Measurements from ENCODE around the gene HOMER2. TPM values are rescaled to one million over a fixed set of nuclear protein-coding genes. Genes with fewer than 3 reads are reported as not detected.
A peak's percentile ranks its signal among the peaks of the same experiment; 100 is the strongest.

Gene HOMER2
- total and polyA plus RNA-seq, 2 donors: 5.7 to 7.8 TPM

DNA sequence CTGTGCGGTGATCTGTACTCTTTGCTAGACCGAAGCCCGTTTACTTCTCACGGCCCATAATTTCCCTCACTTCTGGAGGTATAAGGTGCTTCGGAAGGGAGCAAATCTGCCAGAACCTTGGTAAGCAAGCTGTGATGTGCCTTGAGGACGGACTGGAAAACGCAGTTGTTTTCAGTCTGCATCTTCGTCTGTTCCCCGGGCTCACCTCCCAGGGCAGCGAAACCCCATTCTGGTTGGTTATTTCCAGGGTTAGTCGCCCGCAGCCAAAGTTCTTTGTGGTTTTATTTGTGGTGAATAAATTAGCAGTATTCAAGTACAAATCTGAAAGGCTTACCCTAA is 33.9 kb upstream of the HOMER2 start:
- H3K9me3 ChIP-seq (ENCODE audit: control insufficient read depth in 2 of 2, insufficient read depth in 1 of 2, low read length in 1 of 2): no peaks in the 10 kb centered on the region
- DNase-seq (ENCODE audit: low read depth in 6 of 9, low spot score in 9 of 9): peak in 6 of 9 donors; percentile 16 to 60 (median 31)
- no peaks in the 10 kb centered on the region for H3K27me3 ChIP-seq (ENCODE audit: control insufficient read depth in 2 of 2, insufficient read depth in 1 of 2, low read length in 1 of 2)
- peak overlapping the region; percentile 61 to 88 for H3K27ac ChIP-seq (ENCODE audit: low read depth in 1 of 2, low read length in 1 of 2)
- peaks cover 2 to 6% of the 10 kb centered on the region in 2 donors for H3K36me3 ChIP-seq (ENCODE audit: control insufficient read depth in 2 of 2, insufficient read depth in 2 of 2, low read length in 1 of 2)
- H3K4me3 ChIP-seq (ENCODE audit: low read length in 2 of 2): peak overlapping the region; percentile 74 to 75
- under 1% methylated on average over 12 of the region's 12 CpGs for WGBS
- H3K4me1 ChIP-seq (ENCODE audit: control insufficient read depth in 2 of 2, insufficient read depth in 2 of 2, low read length in 2 of 2): peaks cover 11% of the 10 kb centered on the region in 2 donors

- Histone ChIP-seq H3K36me3 (ENCODE audit: control insufficient read depth in 2 of 2, insufficient read depth in 2 of 2, low read length in 1 of 2) (peaks cover 0 to 5% of the 10 kb centered on the region in 2 donors), H3K9me3 (ENCODE audit: control insufficient read depth in 2 of 2, insufficient read depth in 1 of 2, low read length in 1 of 2) (no peaks in the 10 kb centered on the region), H3K4me3 (ENCODE audit: low read length in 2 of 2) (peak within 1 kb of the TSS; percentile 74 to 75), H3K27ac (ENCODE audit: low read depth in 1 of 2, low read length in 1 of 2) (peak within 1 kb of the TSS; percentile 67 to 88), H3K27me3 (ENCODE audit: control insufficient read depth in 2 of 2, insufficient read depth in 1 of 2, low read length in 1 of 2) (no peaks in the 10 kb centered on the region), H3K4me1 (ENCODE audit: control insufficient read depth in 2 of 2, insufficient read depth in 2 of 2, low read length in 2 of 2) (peaks cover 11% of the 10 kb centered on the region in 2 donors)
- DNase-seq (ENCODE audit: low read depth in 6 of 9, low spot score in 9 of 9): peak; percentile 86 to 98 (median 93)
- 1% methylated on average over 45 of the region's 45 CpGs for WGBS
Observed at GRCh38 chr15:82985688-82986441, 33.3 kb upstream of the HOMER2 start, which contains the start of gene RAMAC. Gene RAMAC (plus strand): TSS chr15:82986210. CDS start chr15:82989019, 2,809 bp downstream.

GRCh38 chr15:82980981-82981380 is 28.5 kb upstream of the HOMER2 start:
- H3K36me3 ChIP-seq (ENCODE audit: control insufficient read depth in 2 of 2, insufficient read depth in 2 of 2, low read length in 1 of 2): no peaks in the 10 kb centered on the region
- DNase-seq (ENCODE audit: low read depth in 6 of 9, low spot score in 9 of 9): no peak
- H3K27ac ChIP-seq (ENCODE audit: low read depth in 1 of 2, low read length in 1 of 2): no peak overlapping the region
- H3K4me1 ChIP-seq (ENCODE audit: control insufficient read depth in 2 of 2, insufficient read depth in 2 of 2, low read length in 2 of 2): peaks cover 5 to 6% of the 10 kb centered on the region in 2 donors
- H3K9me3 ChIP-seq (ENCODE audit: control insufficient read depth in 2 of 2, insufficient read depth in 1 of 2, low read length in 1 of 2): no peaks in the 10 kb centered on the region
- H3K4me3 ChIP-seq (ENCODE audit: low read length in 2 of 2): no peak overlapping the region
- no peaks in the 10 kb centered on the region for H3K27me3 ChIP-seq (ENCODE audit: control insufficient read depth in 2 of 2, insufficient read depth in 1 of 2, low read length in 1 of 2)
- WGBS: 90% methylated on average over 2 of the region's 2 CpGs

- Histone ChIP-seq H3K4me3 (ENCODE audit: low read length in 2 of 2) (no peak overlapping the region), H3K9me3 (ENCODE audit: control insufficient read depth in 2 of 2, insufficient read depth in 1 of 2, low read length in 1 of 2) (no peaks in the 10 kb centered on the region), H3K27me3 (ENCODE audit: control insufficient read depth in 2 of 2, insufficient read depth in 1 of 2, low read length in 1 of 2) (no peaks in the 10 kb centered on the region), H3K27ac (ENCODE audit: low read depth in 1 of 2, low read length in 1 of 2) (no peak overlapping the region), H3K36me3 (ENCODE audit: control insufficient read depth in 2 of 2, insufficient read depth in 2 of 2, low read length in 1 of 2) (no peaks in the 10 kb centered on the region), H3K4me1 (ENCODE audit: control insufficient read depth in 2 of 2, insufficient read depth in 2 of 2, low read length in 2 of 2) (no peaks in the 10 kb centered on the region)
- DNase-seq (ENCODE audit: low read depth in 6 of 9, low spot score in 9 of 9): no peak
- WGBS: 94% methylated on average over 1 of the region's 1 CpG
Observed at GRCh38 chr15:82979726-82980125, 27.2 kb upstream of the HOMER2 start.

GRCh38 chr15:82978438-82978837 is 25.9 kb upstream of the HOMER2 start:
- Histone ChIP-seq H3K36me3 (ENCODE audit: control insufficient read depth in 2 of 2, insufficient read depth in 2 of 2, low read length in 1 of 2) (no peaks in the 10 kb centered on the region), H3K4me3 (ENCODE audit: low read length in 2 of 2) (no peak overlapping the region), H3K27me3 (ENCODE audit: control insufficient read depth in 2 of 2, insufficient read depth in 1 of 2, low read length in 1 of 2) (no peaks in the 10 kb centered on the region), H3K4me1 (ENCODE audit: control insufficient read depth in 2 of 2, insufficient read depth in 2 of 2, low read length in 2 of 2) (no peaks in the 10 kb centered on the region), H3K27ac (ENCODE audit: low read depth in 1 of 2, low read length in 1 of 2) (no peak overlapping the region), H3K9me3 (ENCODE audit: control insufficient read depth in 2 of 2, insufficient read depth in 1 of 2, low read length in 1 of 2) (no peaks in the 10 kb centered on the region)
- DNase-seq (ENCODE audit: low read depth in 6 of 9, low spot score in 9 of 9): no peak
- 96% methylated on average over 5 of the region's 5 CpGs for WGBS

GRCh38 chr15:82977076-82977475 is 24.6 kb upstream of the HOMER2 start:
- 95% methylated on average over 1 of the region's 1 CpG for WGBS
- no peak for DNase-seq (ENCODE audit: low read depth in 6 of 9, low spot score in 9 of 9)
- Histone ChIP-seq H3K9me3 (ENCODE audit: control insufficient read depth in 2 of 2, insufficient read depth in 1 of 2, low read length in 1 of 2) (no peaks in the 10 kb centered on the region), H3K4me1 (ENCODE audit: control insufficient read depth in 2 of 2, insufficient read depth in 2 of 2, low read length in 2 of 2) (no peaks in the 10 kb centered on the region), H3K4me3 (ENCODE audit: low read length in 2 of 2) (no peak overlapping the region), H3K27ac (ENCODE audit: low read depth in 1 of 2, low read length in 1 of 2) (no peak overlapping the region), H3K27me3 (ENCODE audit: control insufficient read depth in 2 of 2, insufficient read depth in 1 of 2, low read length in 1 of 2) (no peaks in the 10 kb centered on the region), H3K36me3 (ENCODE audit: control insufficient read depth in 2 of 2, insufficient read depth in 2 of 2, low read length in 1 of 2) (no peaks in the 10 kb centered on the region)

- Histone ChIP-seq H3K27ac (ENCODE audit: low read depth in 1 of 2, low read length in 1 of 2) (no peak overlapping the region), H3K36me3 (ENCODE audit: control insufficient read depth in 2 of 2, insufficient read depth in 2 of 2, low read length in 1 of 2) (no peaks in the 10 kb centered on the region), H3K4me1 (ENCODE audit: control insufficient read depth in 2 of 2, insufficient read depth in 2 of 2, low read length in 2 of 2) (no peaks in the 10 kb centered on the region), H3K4me3 (ENCODE audit: low read length in 2 of 2) (no peak overlapping the region), H3K9me3 (ENCODE audit: control insufficient read depth in 2 of 2, insufficient read depth in 1 of 2, low read length in 1 of 2) (no peaks in the 10 kb centered on the region), H3K27me3 (ENCODE audit: control insufficient read depth in 2 of 2, insufficient read depth in 1 of 2, low read length in 1 of 2) (no peaks in the 10 kb centered on the region)
- DNase-seq (ENCODE audit: low read depth in 6 of 9, low spot score in 9 of 9): no peak
- whole genome bisulfite sequencing: 89% methylated on average over 1 of the region's 1 CpG
Observed at GRCh38 chr15:82972990-82973389, 20.5 kb upstream of the HOMER2 start.

- no peak overlapping the region for H3K27ac ChIP-seq (ENCODE audit: low read depth in 1 of 2, low read length in 1 of 2)
- H3K4me1 ChIP-seq (ENCODE audit: control insufficient read depth in 2 of 2, insufficient read depth in 2 of 2, low read length in 2 of 2): no peaks in the 10 kb centered on the region
- no peaks in the 10 kb centered on the region for H3K36me3 ChIP-seq (ENCODE audit: control insufficient read depth in 2 of 2, insufficient read depth in 2 of 2, low read length in 1 of 2)
- DNase-seq (ENCODE audit: low read depth in 6 of 9, low spot score in 9 of 9): no peak
- H3K9me3 ChIP-seq (ENCODE audit: control insufficient read depth in 2 of 2, insufficient read depth in 1 of 2, low read length in 1 of 2): no peaks in the 10 kb centered on the region
- no peak overlapping the region for H3K4me3 ChIP-seq (ENCODE audit: low read length in 2 of 2)
- WGBS: 92% methylated on average over 2 of the region's 2 CpGs
- no peaks in the 10 kb centered on the region for H3K27me3 ChIP-seq (ENCODE audit: control insufficient read depth in 2 of 2, insufficient read depth in 1 of 2, low read length in 1 of 2)
Observed at GRCh38 chr15:82971218-82971984, 18.9 kb upstream of the HOMER2 start.

DNA sequence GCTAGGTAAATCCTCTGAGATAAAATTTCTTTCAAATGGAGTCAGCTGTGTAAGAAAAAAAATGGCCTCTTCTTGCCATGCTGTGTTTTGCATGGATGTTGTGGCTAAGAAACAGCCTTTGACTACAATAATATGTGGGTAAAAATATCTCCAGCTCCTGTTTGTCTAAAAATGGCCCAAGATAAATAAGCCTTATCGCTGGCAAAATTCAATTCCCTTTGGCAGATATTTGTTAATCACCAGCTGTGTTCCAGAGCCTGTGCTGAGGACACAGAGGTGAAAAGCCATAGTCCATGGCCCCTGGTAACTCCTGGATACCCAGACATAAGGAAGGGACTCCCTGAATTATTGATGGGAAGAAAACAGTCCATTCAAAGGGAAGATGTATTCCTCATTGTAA is 18.2 kb upstream of the HOMER2 start:
- no peak overlapping the region for H3K4me3 ChIP-seq (ENCODE audit: low read length in 2 of 2)
- 97% methylated on average over 1 of the region's 1 CpG for WGBS
- DNase-seq (ENCODE audit: low read depth in 6 of 9, low spot score in 9 of 9): no peak
- H3K27me3 ChIP-seq (ENCODE audit: control insufficient read depth in 2 of 2, insufficient read depth in 1 of 2, low read length in 1 of 2): no peaks in the 10 kb centered on the region
- H3K36me3 ChIP-seq (ENCODE audit: control insufficient read depth in 2 of 2, insufficient read depth in 2 of 2, low read length in 1 of 2): no peaks in the 10 kb centered on the region
- H3K27ac ChIP-seq (ENCODE audit: low read depth in 1 of 2, low read length in 1 of 2): no peak overlapping the region
- no peaks in the 10 kb centered on the region for H3K4me1 ChIP-seq (ENCODE audit: control insufficient read depth in 2 of 2, insufficient read depth in 2 of 2, low read length in 2 of 2)
- H3K9me3 ChIP-seq (ENCODE audit: control insufficient read depth in 2 of 2, insufficient read depth in 1 of 2, low read length in 1 of 2): no peaks in the 10 kb centered on the region
